Central memory CD8-positive, alpha-beta T cell (primary cell): ENCODE data around the gene ZNF133.
A peak's percentile ranks its signal among the peaks of the same experiment; 100 is the strongest.
"Not testable (repeated sequence)": the region's sequence is repeated elsewhere in the genome, so short reads cannot be mapped to it uniquely, and the experiment has no call there.

ENCODE experiments used
- ATAC-seq: fragments of 150-1000 bp; cut with Tn5 transposase; replicated peaks from 2 replicates; pipeline ENCODE4 v1.10.0; 2022; ENCODE audit warnings: mild to moderate bottlenecking, moderate FRiP score, moderate number of reproducible peaks; ENCODE audit not compliant: poor library complexity, severe bottlenecking; ENCODE audit errors: extremely low read depth
- DNase-seq, 2 donors: peaks; one replicate each; pipeline ENCODE4 v3.0.0; 2021; ENCODE audit warnings: low spot score in 2 of 2
- H3K27ac Mint-ChIP-seq: one replicate; pipeline ENCODE4 v1.8.0; 2022; ENCODE audit warnings: low read depth, mild to moderate bottlenecking, moderate library complexity, mixed read lengths
- H3K27me3 Mint-ChIP-seq: one replicate; pipeline ENCODE4 v1.8.0; 2022; ENCODE audit warnings: mixed read lengths
- H3K36me3 Mint-ChIP-seq: one replicate; pipeline ENCODE4 v1.8.0; 2022; ENCODE audit warnings: mild to moderate bottlenecking, moderate library complexity, mixed read lengths; ENCODE audit not compliant: insufficient read depth
- H3K4me1 Mint-ChIP-seq: one replicate; pipeline ENCODE4 v1.8.0; 2022; ENCODE audit warnings: mixed read lengths
- H3K4me3 Mint-ChIP-seq: one replicate; pipeline ENCODE4 v1.8.0; 2022; ENCODE audit warnings: mild to moderate bottlenecking, moderate library complexity, mixed read lengths
- H3K9me3 Mint-ChIP-seq: one replicate; pipeline ENCODE4 v1.8.0; 2022; ENCODE audit warnings: mixed read lengths

The ZNF133 gene

DNA sequence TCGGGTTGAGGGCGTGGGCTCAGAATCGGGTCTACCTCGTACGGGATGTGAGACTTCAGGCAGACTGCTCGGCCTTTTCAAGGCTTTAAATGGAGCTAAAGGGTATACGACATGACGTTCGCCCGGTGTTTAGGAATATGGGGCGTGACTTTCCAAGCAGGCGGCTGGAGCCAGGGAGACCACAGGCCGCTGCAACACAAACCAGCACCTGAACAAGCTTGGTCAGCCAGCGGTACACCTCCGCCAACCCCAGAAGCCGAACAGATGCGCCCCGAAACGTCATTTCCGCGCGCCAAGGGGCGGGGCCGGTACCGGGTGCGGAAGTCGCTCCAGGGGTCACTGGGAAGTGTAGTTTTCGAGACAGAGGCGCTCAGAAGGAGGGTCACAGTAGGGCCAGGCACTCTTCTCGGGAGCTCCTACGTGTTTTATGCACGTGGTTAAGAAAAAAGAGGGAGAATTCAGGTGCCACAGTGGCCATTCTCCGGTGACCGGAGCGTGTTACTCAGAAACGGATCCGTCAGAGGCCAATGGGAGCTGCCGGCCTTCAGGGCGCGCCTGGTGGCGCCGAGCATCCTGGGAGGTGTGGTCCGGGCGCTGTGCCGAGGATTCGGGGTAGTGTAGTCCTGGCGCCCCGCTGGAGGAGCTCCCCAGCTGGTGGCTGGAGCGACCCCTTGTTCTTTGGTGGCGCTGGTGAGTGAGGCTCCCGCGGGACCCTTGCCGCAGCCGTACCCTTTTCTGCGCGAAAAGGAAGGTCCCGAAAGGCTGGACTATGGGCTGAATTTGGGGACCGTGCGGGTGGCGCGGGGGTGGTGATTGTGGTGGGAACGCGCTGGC is at the start of gene ZNF133:
TSS of gene ZNF133 (plus strand) at position 613 of the 834 bp plus-strand sequence. CDS start 17,160 bp downstream, outside the sequence.
- no peaks in the 10 kb centered on the region for H3K9me3 Mint-ChIP-seq

GRCh38 chr20:18240997-18241396 is 47.3 kb upstream of the ZNF133 start:
- H3K27ac Mint-ChIP-seq: no peak overlapping the region
- H3K4me3 Mint-ChIP-seq: no peak overlapping the region
- no peaks in the 10 kb centered on the region for H3K9me3 Mint-ChIP-seq
- ATAC-seq (no peak), DNase-seq (no peak)
- H3K36me3 Mint-ChIP-seq: no peaks in the 10 kb centered on the region
- H3K27me3 Mint-ChIP-seq: peaks cover 87% of the 10 kb centered on the region
- H3K4me1 Mint-ChIP-seq: no peaks in the 10 kb centered on the region

More for the DNA sequence above, at the start of gene ZNF133:
- Mint-ChIP-seq H3K36me3 (peaks cover 18% of the 10 kb centered on the region), H3K4me1 (peaks cover 28% of the 10 kb centered on the region), H3K27ac (peak within 1 kb of the TSS; percentile 98), H3K27me3 (peaks cover 36% of the 10 kb centered on the region), H3K4me3 (peak within 1 kb of the TSS; percentile 93)
- DNase-seq (peak; percentile 97 to 99), ATAC-seq (peak; percentile 95)

DNA sequence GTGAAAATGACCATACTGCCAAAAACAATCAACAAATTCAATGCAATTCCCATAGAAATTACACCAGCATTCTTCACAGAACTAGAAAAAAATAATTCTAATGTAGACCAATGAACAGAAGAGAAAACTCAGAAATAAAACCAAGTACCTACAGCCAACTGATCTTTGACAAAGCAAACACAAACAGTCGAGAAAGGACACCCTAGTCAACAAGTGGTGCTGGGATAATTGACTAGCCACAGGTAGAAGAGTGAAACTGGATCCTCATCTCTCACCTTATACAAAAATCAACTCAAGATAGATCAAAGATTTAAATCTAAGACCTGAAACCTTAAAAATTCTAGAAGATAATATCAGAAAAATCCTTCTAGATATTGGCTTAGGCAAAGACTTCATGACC is 44.5 kb upstream of the ZNF133 start:
- no peak overlapping the region for H3K4me3 Mint-ChIP-seq
- no peaks in the 10 kb centered on the region for H3K4me1 Mint-ChIP-seq
- H3K36me3 Mint-ChIP-seq: no peaks in the 10 kb centered on the region
- H3K27me3 Mint-ChIP-seq: peaks cover 84% of the 10 kb centered on the region
- ATAC-seq (no peak), DNase-seq (no peak)
- no peak overlapping the region for H3K27ac Mint-ChIP-seq
- H3K9me3 Mint-ChIP-seq: no peaks in the 10 kb centered on the region

GRCh38 chr20:18248545-18248944 is 39.8 kb upstream of the ZNF133 start:
- DNase-seq, H3K4me3 Mint-ChIP-seq, ATAC-seq, H3K27ac Mint-ChIP-seq, H3K36me3 Mint-ChIP-seq, H3K9me3 Mint-ChIP-seq, H3K4me1 Mint-ChIP-seq: not testable (repeated sequence)
- peaks cover 49% of the 10 kb centered on the region for H3K27me3 Mint-ChIP-seq

- H3K4me3 Mint-ChIP-seq: no peak overlapping the region
- ATAC-seq (no peak), DNase-seq (no peak)
- H3K27ac Mint-ChIP-seq: no peak overlapping the region
- H3K36me3 Mint-ChIP-seq: no peaks in the 10 kb centered on the region
- no peaks in the 10 kb centered on the region for H3K4me1 Mint-ChIP-seq
- H3K9me3 Mint-ChIP-seq: no peaks in the 10 kb centered on the region
- peaks cover 33% of the 10 kb centered on the region for H3K27me3 Mint-ChIP-seq
These were observed 38.1 kb upstream of the ZNF133 start for GRCh38 chr20:18250217-18250616.

- H3K4me3 Mint-ChIP-seq: no peak overlapping the region
- H3K27ac Mint-ChIP-seq: no peak overlapping the region
- DNase-seq: no peak
- no peaks in the 10 kb centered on the region for H3K9me3 Mint-ChIP-seq
- H3K36me3 Mint-ChIP-seq: no peaks in the 10 kb centered on the region
- peaks cover 8% of the 10 kb centered on the region for H3K27me3 Mint-ChIP-seq
- ATAC-seq: no peak
- H3K4me1 Mint-ChIP-seq: no peaks in the 10 kb centered on the region
These were observed 35.5 kb upstream of the ZNF133 start for GRCh38 chr20:18252597-18253451.

DNA sequence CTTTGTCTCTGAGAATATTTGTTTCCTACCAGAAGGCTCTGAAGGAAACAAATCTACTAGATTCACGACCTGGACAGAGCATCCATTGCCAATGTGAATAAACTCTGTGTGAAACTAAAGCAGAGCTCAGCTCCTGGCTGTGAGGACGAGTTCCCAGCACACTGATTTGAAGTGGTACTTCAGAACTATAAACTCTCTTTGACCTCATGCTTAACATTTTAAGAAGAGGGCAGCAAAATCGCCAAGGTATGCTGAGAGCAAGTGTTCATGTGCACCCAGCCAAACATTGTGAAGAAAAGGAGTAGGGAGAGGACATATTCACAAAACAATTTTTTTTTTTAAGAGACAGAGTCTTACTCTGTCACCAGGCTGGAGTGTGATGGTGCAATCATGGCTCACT is 33.7 kb upstream of the ZNF133 start:
- no peaks in the 10 kb centered on the region for H3K4me1 Mint-ChIP-seq
- H3K9me3 Mint-ChIP-seq: no peaks in the 10 kb centered on the region
- H3K4me3 Mint-ChIP-seq: no peak overlapping the region
- H3K27me3 Mint-ChIP-seq: peaks cover 8% of the 10 kb centered on the region
- ATAC-seq (no peak), DNase-seq (no peak)
- no peak overlapping the region for H3K27ac Mint-ChIP-seq
- no peaks in the 10 kb centered on the region for H3K36me3 Mint-ChIP-seq

DNA sequence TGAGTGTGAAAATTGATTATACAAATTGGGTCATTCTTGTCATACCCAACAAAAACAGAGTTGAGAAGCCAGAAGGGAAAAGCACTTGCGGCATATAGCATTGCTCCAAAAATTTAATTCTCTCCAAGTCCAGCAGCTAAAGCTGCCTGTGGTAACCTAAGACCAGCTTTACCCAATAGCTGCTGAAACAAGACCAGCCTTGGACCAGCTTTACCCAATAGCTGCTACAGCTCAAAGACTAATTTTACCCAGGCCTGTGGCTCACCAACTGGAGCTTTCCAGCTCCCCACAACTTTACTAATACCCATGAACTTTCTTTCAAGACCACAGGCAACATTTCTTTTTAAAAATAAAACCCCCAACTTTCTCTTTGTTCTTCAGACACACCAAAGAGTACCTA is 32.8 kb upstream of the ZNF133 start:
- Mint-ChIP-seq H3K9me3 (no peaks in the 10 kb centered on the region), H3K27ac (no peak overlapping the region), H3K36me3 (no peaks in the 10 kb centered on the region), H3K4me3 (no peak overlapping the region), H3K4me1 (no peaks in the 10 kb centered on the region), H3K27me3 (peaks cover 8% of the 10 kb centered on the region)
- no peak for DNase-seq
- no peak for ATAC-seq

- peaks cover 8% of the 10 kb centered on the region for H3K27me3 Mint-ChIP-seq
- ATAC-seq (no peak), DNase-seq (no peak)
- no peak overlapping the region for H3K4me3 Mint-ChIP-seq
- no peak overlapping the region for H3K27ac Mint-ChIP-seq
- H3K4me1 Mint-ChIP-seq: no peaks in the 10 kb centered on the region
- H3K9me3 Mint-ChIP-seq: no peaks in the 10 kb centered on the region
- no peaks in the 10 kb centered on the region for H3K36me3 Mint-ChIP-seq
These were observed 31.8 kb upstream of the ZNF133 start for GRCh38 chr20:18256440-18257090.

GRCh38 chr20:18258126-18258860 is 30.0 kb upstream of the ZNF133 start:
- DNase-seq (no peak), ATAC-seq (no peak)
- Mint-ChIP-seq H3K9me3 (no peaks in the 10 kb centered on the region), H3K36me3 (no peaks in the 10 kb centered on the region), H3K4me3 (no peak overlapping the region), H3K27ac (no peak overlapping the region), H3K27me3 (peaks cover under 1% of the 10 kb centered on the region), H3K4me1 (no peaks in the 10 kb centered on the region)

DNA sequence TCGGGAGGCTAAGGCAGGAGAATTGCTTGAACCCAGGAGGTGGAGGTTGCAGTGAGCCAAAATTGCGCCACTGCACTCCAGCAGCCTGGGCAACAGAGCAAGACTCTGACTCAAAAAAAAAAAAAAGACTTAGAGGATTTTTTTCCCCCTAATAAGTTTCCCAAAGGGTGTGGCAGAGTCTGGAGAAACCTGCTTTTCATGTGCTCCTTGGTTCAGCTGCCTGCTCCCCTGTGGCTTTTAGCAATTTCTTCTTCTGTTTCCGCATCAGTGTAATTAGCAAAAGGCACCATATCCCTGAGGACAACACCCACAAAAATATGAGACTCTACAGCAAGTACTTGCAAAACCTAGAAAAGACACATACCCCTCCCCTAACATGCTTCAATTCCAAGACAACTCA is 28.6 kb upstream of the ZNF133 start:
- Mint-ChIP-seq H3K9me3 (no peaks in the 10 kb centered on the region), H3K27ac (no peak overlapping the region), H3K36me3 (no peaks in the 10 kb centered on the region), H3K4me1 (no peaks in the 10 kb centered on the region), H3K27me3 (peaks cover 11% of the 10 kb centered on the region), H3K4me3 (no peak overlapping the region)
- ATAC-seq: no peak
- no peak for DNase-seq

DNA sequence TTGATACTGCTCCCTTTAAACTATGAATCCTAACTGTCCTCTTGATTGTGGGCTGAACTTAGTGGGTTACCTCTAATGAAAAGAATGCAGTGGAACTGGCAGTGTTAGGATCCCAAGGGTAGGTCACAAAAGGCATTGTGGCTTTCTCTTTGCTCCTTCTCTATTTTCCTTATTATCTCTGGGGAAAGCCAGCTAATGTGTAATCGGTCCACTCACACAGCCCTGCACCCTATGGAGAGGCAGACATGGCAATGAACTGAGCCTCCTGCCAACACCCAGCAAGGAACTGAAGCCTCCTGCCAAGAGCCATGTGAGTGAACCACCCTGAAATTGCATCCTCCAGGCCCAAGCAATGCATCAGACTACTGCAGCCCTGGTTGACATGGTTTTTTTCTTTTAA is 24.6 kb upstream of the ZNF133 start:
- Mint-ChIP-seq H3K27ac (no peak overlapping the region), H3K9me3 (no peaks in the 10 kb centered on the region), H3K4me3 (no peak overlapping the region), H3K27me3 (peaks cover 43% of the 10 kb centered on the region), H3K36me3 (no peaks in the 10 kb centered on the region), H3K4me1 (no peaks in the 10 kb centered on the region)
- ATAC-seq: no peak
- DNase-seq: no peak
